Suprapubic skin (tissue), 4 donors: ENCODE measurements around the gene NCOA6.

ENCODE experiments used
- EP300 ChIP-seq: sonication (generic); formaldehyde crosslinking; IDR thresholded peaks from one replicate; pipeline ENCODE4 v1.6.1; 2017; ENCODE audit warnings: antibody characterized with exemption
- POLR2A ChIP-seq, 2 donors: fragments of 450-650 bp; IDR thresholded peaks; one replicate each; pipeline ENCODE4 v1.6.1; 2017; ENCODE audit warnings: antibody characterized with exemption in 2 of 2, mild to moderate bottlenecking in 2 of 2, moderate library complexity in 2 of 2
- POLR2AphosphoS5 ChIP-seq, 3 donors: sonication (generic); formaldehyde crosslinking; IDR thresholded peaks; one replicate each; pipeline ENCODE4 v1.6.1; 2017; ENCODE audit warnings: antibody characterized with exemption in 3 of 3
- TF ChIP-seq, protein P1 (sequence below), 2 donors: fragments of 200-600 bp in 1 of 2; fragments of 450-650 bp in 1 of 2; sonication (generic) in 1 of 2; IDR thresholded peaks; one replicate each; pipeline ENCODE4 v1.5.1; 2016 to 2019; ENCODE audit warnings: antibody characterized with exemption in 2 of 2, mild to moderate bottlenecking in 1 of 2, moderate library complexity in 1 of 2

DNA sequence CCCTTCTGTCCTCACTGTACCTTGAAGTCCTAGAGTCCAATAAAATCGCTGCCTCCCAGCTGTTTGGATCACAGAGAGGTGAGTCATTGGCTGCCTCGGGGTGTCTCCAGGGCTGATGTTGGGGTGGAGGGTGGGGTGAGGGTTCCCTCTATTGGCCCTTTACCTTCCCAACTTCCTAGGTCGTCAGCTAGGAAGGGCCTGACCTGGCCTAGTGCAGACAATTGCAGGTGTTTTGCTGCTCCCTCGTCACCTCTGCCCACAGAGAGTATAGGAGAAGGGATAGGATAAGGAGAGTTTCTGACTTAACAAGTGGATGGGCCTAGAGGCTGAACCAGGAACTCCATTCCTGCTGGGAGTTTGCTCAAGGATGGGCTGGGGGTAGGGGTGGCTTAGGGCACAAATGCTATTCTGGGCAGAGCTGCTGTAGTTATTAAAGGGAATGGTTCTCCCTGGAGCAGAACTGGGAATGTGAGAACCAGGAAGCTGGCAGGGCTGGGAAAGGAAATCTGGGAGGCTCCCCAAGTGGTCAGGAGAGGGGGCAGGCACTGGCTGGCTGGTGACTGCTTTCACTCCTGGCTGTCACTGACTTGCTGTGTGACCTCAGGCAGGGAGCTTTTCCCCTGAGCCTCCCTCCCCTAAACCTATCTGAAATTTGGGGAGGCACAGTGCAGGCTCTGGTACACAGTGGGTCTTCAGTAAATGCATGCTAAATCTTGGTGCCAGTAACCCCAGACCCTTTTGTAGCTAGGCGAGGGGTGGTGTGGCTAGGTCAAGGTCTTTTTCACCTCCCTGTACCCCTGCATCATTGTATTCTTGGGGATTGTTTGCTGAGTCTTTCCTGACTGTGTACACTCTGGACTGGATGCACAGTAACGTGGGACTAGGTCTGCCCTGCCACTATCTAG is 119.8 kb downstream of the NCOA6 start:
- TF ChIP-seq, protein P1, sequence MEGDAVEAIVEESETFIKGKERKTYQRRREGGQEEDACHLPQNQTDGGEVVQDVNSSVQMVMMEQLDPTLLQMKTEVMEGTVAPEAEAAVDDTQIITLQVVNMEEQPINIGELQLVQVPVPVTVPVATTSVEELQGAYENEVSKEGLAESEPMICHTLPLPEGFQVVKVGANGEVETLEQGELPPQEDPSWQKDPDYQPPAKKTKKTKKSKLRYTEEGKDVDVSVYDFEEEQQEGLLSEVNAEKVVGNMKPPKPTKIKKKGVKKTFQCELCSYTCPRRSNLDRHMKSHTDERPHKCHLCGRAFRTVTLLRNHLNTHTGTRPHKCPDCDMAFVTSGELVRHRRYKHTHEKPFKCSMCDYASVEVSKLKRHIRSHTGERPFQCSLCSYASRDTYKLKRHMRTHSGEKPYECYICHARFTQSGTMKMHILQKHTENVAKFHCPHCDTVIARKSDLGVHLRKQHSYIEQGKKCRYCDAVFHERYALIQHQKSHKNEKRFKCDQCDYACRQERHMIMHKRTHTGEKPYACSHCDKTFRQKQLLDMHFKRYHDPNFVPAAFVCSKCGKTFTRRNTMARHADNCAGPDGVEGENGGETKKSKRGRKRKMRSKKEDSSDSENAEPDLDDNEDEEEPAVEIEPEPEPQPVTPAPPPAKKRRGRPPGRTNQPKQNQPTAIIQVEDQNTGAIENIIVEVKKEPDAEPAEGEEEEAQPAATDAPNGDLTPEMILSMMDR (IDR thresholded peaks at IDR 0.05), result no peak
- TF ChIP-seq POLR2A (IDR thresholded peaks at IDR 0.05) (no peak), POLR2AphosphoS5 (IDR thresholded peaks at IDR 0.05) (no peak), EP300 (no peak)
